Endometrium (tissue), 2 donors: Measurements from ENCODE around the gene CDC14A.

Experiments
- FAIRE-seq: peaks from 2 replicates; lab custom pipeline; 2012; peaks lifted over from hg19 to GRCh38; lab: Jason Lieb, UNC
- donor health status: control.
- donor health status: control.

The CDC14A gene

DNA sequence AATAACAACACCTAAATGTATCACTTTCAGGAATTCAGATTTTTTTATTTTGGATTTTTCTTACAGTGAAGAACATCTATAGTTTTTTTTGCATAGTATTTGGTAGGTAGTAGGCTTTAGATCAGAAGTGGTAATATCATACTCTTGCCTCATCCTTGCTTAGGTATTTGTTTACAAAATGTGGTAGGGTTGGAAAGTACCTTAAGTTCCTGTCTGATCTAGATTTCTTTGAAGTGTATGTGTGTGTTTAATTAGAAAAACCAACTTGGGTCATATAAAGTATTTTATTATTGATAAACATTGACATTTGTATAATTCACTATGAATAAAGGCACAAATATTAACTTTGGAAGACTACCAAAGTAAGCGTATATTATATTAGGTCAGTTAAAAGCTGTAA, 100.3 kb downstream of the CDC14A start:
- FAIRE-seq, result no peak

DNA sequence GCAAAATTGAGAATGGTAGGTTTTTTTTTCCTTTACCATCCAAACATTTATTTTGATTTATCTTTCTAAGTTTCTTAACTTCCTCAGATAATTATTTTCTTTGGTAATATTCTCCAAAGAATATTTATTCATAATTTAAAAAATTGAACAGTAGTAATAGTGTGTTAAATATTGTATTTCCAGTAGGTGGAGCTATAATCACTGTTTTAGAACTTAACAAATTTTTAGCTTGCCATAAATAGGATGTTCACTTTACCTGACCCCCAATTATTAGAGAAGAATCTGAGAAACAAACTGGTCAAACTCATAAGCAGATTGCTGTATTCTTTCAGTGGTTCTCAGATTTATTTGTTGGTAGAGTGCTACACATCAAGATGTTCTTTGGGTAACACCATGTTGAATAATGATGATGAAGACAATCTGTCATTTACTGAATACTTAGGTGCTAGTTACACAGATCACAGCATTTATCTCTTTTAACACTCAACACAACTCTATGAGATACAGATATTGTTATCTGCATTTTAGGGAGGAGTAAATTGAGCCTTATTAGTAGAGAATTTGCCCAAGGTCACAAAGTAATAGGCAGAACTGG, 103.3 kb downstream of the CDC14A start:
- peak; percentile 95 for FAIRE-seq

DNA sequence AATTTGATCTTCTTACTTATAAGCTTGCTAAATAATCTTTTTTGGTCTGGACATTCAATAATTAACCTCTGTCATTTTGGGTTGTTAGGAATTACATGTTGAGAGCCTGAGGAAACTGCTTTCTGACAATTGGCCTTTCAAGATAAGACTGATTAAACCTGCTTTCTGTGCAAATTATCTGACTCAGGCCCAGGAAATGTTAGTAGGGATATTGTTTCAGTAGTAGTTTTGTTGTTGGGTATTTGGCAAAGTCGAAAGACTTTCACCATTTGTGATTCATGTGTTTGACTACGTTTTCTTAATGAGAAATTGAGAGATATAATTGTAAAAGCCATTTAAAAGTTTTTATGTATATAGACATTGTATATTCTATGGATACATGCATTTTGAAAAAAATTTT, 104.6 kb downstream of the CDC14A start:
- no peak for FAIRE-seq

DNA sequence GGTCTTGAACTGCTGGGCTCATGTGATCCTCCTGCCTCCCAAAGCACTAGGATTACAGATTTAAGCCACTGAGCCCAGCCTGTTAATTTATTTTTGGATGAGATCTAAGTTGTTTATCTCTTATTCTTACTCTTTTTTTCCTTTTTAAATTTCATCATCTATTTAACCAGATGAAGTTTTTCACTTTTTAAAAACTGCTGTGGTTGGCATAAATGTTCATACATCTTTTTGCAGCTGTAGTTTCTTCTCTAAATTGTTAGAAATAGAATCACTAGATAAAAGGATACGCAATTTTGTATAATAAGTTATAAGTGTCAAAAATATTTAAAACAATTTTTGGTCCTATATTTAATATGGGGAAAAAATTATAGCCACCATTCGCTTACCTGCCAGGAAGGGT, 105.4 kb downstream of the CDC14A start:
- FAIRE-seq, result no peak

DNA sequence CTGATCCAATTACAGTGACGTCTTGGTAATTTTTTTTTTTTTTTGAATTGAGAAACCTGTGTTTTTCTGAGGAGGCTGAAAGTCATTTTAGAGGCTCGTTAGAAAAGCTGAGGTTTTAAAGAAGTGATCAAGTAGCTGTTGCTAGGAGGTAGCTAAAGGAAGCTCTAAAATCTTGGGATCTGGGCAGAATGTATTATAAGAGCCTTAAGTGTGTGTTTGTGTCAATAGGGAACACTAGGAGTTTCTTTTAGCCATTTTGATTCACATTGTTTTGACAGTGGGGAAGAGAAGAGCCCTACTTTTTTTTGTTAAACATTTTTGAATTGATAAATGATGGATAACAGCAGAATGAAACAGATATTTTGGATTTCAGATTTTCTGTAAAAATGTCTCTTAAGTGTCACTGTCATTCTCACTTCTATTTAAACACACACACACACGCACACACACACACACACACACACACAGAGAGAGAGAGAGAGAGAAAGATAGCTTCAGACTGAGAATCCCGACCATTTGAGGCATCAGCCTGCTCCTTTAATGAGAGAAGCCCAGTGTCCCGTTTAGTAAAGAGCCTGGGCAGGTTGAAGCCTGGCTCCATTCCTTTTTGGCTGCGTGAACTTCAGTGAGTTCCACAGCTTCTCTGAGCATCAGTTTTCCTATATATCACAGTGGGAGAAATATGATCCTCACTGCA, 106.5 kb downstream of the CDC14A start:
- no peak for FAIRE-seq

DNA sequence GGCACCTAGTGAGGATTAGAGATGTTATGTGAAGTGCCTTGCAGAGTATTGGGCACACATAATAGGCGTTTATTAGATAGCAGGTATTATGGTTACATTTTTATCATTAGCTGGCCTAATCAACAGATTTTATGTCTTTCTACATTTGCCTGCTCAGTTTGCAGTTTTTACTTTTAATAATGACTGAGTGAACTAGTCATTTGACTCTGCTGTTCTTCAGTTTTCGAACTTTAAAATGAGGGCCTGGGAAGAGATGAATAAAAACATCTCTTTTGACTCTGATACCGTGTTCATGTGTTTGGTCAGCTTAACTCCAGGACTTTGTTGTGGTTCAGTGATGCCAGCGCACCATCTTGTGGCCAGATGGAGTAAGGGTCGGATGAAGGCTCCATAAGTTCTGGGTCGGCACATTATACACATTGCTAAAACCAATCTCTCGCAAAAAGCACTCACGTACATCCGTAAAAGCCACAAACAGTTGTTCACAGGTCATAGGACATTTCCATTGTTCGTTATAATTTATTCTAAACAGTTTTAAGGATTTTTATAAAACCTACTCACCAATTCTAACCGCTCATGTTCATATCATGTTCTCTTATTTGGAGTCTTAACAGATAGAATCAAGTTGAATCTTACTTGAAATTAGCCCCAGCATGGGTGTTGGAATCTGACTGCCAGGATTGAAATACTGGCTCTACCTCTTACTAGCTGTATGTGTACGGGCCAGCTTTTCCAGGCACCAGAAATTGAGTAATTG, 107.2 kb downstream of the CDC14A start:
- peak; percentile 81 for FAIRE-seq

DNA sequence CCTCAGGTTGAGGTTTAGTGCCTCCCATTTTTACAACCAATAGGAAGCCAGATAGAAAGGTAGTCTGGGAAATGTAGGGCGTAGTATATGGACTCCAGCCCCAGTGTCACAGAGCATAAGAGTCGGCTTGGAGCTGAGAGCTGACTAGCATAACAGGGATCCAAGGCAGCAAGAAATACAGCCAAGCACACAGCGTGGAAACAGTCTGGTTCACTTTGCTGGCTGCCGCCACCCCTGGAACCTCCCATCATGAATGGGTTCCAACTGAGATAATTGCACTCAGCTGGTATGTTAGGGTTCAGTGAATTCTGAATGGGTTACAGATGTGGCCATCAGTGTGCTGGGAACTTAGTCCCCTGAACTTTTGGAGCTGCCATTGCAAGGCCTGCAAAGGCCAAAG, 108.9 kb downstream of the CDC14A start:
- FAIRE-seq, result no peak

DNA sequence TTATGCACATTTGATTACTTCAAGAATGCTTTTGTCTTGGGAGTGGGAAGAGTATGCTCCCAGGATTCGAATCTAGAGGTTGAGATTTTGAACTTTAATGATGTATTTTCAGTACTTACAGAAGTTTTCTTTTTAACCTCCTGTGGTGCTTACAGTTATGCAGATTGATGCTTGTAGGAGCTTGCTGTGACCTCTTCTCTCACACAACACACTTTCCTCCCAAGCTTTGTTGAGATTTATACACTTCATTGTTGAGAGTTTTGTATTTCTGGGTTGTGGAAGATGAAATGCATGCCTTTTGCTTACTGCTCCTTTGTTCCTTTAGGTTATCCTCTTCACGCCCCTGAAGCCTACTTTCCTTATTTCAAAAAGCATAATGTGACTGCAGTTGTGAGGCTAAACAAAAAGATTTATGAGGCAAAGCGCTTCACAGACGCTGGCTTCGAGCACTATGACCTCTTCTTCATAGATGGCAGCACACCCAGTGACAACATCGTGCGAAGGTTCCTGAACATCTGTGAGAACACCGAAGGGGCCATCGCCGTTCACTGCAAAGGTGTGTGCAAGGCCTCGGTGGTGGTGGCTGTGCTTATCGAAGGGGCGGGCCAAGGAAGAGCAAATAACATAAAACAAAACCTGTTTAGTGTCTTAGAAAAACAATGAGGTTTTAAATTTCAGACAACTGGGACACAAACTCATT, 110.2 kb downstream of the CDC14A start:
- FAIRE-seq, result no peak

DNA sequence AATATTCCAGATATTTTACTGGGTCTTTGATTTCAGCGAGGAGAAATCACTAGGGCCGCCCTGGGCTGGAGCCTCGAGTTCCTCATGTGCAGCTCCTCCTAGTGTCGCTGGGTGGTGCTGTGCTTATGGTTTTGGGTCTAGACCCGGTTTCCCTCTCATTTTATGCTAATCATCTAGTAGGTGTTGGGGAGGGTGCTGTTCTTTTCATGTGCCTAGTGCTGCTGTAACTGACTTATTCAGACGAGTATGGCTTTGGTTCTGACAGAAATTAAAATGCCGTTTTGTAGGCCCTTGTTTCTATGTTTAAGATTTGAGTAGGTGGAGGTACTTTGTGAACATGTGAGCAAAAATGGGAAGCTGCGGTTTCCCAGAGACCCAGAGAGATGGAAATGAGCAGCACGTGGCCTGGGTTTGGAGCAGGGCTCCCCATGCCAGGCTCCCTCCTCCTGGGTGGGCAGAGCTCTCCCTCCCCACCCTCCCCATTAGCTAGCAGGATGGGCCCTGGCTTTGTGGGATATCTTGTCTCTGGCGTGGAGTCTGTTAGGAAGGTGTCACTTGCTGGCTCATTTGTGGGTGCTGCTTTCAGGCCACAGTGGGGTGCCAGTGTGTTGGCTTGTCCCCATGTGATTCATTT, 111.6 kb downstream of the CDC14A start:
- no peak for FAIRE-seq

DNA sequence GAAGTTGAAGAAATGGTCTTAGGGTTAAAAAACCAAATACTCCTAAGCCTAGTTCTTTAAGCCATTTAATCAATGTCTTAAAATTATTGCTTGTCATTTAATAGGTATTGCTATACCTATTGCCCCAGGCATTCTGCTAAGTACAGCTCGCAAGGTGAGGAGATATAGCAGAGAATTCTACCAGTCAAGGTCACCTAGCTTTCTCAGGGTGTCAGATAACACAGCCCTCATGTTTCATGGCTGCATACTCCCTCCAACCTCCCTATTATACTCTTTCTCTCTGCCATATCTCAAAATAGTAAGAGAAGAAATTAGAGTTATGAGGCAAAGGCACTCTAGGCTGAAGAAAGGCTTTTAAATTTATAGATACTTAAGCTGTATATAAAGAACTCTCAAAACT, 117.3 kb downstream of the CDC14A start:
- FAIRE-seq, result no peak

DNA sequence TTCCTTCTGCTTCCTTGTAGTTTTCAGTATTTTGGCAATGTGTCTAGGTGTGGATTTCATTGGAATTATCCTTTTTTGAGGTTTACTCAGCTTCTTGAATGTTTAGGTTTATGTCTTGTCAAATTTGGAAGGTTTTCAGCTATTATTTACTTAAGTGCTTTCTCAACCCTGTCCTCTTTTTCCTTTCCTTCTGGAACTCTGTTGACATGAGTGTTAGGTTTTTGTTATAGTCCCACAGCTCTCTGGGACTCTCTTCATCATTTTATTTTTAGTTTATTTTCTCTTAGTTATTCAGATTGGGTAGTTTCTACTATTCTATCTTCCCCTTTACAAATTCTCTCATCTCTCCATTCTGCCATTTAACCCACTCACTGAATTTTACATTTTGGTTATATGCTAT, 122.5 kb downstream of the CDC14A start:
- FAIRE-seq, result no peak

DNA sequence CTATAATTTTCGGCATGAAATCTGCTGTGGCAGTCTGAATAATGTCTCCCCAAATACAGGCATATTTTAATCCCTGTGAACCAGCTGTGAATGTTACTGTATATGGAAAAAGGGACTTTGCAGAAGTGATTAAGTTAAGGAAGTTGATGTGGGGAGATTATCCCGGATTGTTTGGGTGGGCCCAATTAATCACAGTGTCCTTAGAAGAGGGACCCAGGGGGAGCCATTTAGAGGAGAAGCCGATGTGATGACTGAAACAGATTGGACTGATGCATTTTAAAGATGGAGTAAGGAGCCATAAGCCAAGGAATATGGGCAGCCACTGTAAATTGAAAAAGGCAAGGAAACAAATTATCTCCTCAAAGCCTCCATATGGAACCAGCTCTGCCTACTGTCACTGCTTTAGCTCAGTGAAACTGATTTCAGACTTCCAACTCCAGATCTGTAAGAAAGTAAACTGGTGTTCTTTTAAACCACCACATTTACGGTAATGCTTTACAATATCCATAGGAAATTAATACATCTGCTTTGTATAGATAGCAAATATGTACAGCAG, 124.5 kb downstream of the CDC14A start:
- FAIRE-seq, result no peak

DNA sequence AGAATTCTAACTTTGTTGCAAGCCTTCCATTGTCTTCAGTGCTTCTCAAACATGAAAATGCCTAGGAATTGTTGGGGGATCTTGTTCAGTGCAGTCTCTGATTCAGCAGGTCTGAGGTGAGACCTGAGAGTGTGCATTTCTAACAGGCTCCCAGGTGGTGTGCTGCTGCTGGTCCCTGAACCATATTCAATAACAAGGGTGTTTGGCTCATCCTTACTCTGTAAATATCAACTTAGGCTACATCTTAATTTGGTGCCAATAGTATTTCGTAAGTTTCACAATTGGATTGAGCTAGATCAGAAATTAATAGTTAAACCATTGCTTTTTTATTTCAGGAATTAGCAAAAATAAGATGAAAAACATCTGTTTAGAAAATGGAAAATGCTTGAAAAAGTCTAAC, 126.5 kb downstream of the CDC14A start:
- FAIRE-seq, result no peak

DNA sequence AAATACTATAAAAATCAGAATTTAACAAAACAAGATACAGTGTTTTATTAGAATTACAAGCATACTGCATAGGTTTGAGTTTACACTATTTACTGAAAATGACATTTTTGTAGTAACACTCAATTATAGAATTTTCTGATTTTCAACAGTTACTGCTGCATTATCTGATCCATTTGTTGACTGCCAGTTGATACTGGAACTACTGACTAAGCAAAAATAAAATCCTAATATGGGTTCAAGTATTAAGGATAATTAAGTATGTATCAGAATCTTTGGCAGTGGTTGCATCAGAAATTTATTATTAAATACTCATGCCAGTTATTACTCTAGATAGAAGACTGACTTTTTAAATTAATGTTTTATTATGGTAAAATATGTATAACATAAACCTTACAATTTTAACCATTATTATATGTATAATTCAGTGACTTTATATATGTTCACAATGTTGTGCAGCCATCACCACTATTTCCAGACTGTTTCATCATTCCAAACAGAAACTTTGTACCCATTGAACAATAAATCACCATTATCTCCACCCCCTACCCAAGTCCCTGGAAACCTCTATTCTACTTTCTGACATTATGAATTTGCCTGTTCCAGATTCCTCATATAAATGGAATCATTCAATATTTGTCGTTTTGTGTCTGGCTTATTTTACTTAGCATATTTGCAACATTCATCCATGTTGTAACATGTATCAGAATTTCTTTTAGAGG, 127.5 kb downstream of the CDC14A start:
- FAIRE-seq, result no peak

DNA sequence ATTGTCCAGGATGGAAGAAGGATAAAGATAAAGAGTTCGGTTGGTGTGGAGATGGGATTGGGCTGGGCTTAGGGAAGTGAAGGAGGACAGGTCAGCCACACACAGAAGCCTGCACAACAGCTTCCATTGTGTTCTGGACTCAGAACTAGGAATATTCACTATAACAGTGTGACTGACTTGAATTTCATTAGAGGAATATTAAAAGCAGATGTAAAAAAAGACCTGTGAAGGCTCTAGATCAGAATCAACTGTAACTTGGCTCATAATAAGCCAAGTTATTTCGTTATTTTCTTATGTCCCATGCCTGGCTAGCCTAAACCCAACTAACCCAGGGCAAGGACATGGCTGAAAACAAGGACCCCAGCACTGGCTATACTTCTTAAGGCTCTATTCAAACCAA, 129.0 kb downstream of the CDC14A start:
- no peak for FAIRE-seq

DNA sequence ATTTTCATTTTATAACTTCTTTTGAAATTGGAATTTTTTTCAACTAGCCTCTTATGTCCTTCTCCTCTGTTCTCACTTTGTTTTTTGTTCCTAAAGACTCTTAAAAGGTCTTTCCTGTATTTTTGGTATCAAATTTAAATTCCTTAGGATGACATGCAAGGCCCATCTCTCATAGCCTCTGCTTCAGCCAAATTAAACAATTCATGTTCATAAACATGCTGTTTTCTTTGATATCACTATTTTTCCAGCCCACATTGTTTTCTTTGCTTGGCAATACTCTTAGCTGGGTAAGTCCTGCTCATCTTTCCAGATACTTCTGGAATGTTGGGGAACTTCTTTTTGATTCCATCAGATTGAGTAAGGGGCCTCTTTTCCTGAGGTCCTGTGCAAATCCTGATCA, 129.9 kb downstream of the CDC14A start:
- FAIRE-seq, result no peak

DNA sequence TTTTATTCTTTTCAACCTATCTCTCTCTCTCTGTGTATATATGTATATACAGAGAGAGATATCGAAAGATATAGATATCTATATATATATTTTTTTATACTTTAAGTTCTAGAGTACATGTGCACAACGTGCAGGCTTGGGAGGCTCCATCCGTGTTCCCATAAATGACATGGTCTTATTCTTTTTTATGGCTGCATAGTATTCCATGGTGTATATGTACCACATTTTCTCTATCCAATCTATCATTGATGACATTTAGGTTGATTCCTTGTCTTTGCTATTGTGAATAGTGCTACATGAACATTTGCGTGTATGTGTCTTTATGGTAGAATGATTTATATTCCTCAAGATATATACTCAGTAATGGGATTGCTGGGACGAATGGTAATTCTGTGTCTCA, 130.4 kb downstream of the CDC14A start:
- no peak for FAIRE-seq

DNA sequence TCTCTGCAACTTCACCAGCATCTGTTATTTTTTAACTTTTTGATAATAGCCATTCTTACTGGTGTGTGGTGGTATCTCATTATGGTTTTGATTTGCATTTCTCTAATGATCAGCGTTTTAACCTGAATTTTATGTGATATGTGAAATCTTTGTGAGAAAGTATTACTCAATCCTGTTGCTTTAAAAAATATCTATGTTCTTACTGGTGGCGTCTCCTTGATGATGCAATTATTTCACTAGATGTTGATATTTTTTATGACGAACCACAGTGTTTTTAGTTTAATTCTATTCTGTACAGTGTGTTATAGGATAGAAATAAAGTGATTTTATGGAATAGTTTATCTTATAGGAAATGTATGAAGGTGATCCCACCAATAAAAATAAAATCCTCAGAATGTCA, 130.9 kb downstream of the CDC14A start:
- no peak for FAIRE-seq

DNA sequence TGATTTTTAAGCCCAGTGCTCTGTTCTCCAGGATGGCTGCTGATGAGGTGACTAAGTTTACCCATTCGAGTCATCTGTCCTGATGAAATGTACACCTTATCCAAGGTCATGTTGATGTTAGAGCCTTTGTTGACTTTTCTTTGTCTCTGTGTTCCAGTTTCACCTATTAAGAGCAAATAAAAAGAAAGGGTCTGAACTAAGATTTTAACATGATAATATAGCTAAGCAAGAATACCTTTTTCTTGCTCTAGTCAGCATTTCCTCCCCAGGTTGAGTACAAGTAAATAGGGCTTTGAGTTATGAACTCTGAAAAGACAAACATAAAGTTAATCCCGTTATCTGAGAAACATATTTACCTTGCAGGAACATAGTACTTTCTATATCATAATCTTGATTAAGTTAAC, 133.6 kb downstream of the CDC14A start:
- no peak for FAIRE-seq

DNA sequence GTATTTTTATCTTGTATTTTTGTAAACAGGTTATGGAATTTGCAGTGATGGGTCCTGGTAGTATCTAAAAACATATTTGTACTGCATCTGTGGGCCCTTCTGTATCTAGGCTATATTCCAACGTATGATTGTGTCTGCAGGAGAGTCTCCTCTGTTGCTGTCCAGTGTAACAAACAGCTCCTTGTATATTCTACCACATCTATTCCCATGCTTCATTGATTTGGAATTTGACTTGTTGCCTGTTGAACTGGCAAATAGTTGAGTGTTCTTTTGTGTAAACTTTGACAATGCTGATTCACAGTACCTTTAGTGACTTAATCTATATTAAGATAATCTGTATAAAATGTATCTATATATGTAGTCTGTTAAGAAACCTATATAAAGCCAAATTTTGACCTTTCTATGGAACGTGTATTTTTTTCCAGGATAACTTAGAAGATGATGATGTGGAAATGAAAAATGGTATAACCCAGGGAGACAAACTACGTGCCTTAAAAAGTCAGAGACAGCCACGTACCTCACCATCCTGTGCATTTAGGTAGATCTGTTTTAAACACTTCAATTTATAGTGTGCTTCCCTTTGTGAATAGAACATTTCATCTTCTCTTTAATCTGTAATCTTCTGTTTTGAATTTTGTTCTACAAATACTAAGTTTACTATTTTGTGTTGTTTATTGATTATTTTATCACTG, 142.2 kb downstream of the CDC14A start:
- no peak for FAIRE-seq

DNA sequence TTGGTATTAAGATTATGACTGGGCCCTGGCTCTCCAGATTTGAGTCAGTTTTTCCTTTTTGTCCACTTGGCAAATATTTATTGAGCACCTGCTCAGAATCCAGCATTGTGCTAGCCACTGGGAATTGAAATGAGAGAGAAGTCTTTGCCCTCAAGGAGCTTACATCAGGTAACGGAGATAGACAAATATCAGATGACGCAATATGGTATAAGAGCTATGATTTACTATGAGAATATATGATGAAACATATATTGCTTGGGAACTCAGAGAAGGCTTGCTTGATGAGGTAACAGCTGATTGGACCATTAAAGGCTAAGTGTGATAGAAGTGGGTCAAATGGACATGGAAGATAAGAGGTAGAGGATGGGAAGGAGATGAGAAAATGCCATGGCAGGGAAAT, 144.6 kb downstream of the CDC14A start:
- FAIRE-seq, result no peak
